Measurements from ENCODE around the gene CHM. TPM values are rescaled to one million over a fixed set of nuclear protein-coding genes. Genes with fewer than 3 reads are reported as not detected.

The CHM gene
- 3.8 TPM for polyA plus RNA-seq (2012; ENCODE audit: low read depth, missing spikeins)

- peak; percentile 36 for DNase-seq (ENCODE audit: insufficient read length, low spot score)
- peak; percentile 85 for FAIRE-seq
- TF ChIP-seq POLR2A (IDR thresholded peaks at IDR 0.05; ENCODE audit: low read depth, low read length) (peak; percentile 69), TAF1 (IDR thresholded peaks at IDR 0.05; ENCODE audit: low read depth, low read length) (0 out of 2 replicates have a peak, but pooled peaks have one; percentile 36), PAX5 (IDR thresholded peaks at IDR 0.05; ENCODE audit: insufficient read depth, low read length, severe bottlenecking) (no peak), SPI1 (IDR thresholded peaks at IDR 0.05; ENCODE audit: low read depth, low read length) (peak; percentile 25), POU2F2 (IDR thresholded peaks at IDR 0.05; ENCODE audit: low read depth, low read length) (no peak), POLR2AphosphoS5 (IDR thresholded peaks at IDR 0.05; ENCODE audit: low read depth, low read length) (no peak)
These were observed at the start of gene CHM for GRCh38 chrX:86047174-86047935. TSS of gene CHM (minus strand) at chrX:86047558. CDS start at chrX:86047532, 26 bp downstream.

GRCh38 chrX:86078650-86079049 is 31.3 kb upstream of the CHM start:
- TF ChIP-seq POLR2AphosphoS5 (IDR thresholded peaks at IDR 0.05; ENCODE audit: low read depth, low read length) (no peak), PAX5 (IDR thresholded peaks at IDR 0.05; ENCODE audit: insufficient read depth, low read length, severe bottlenecking) (no peak), SPI1 (IDR thresholded peaks at IDR 0.05; ENCODE audit: low read depth, low read length) (no peak), POLR2A (IDR thresholded peaks at IDR 0.05; ENCODE audit: low read depth, low read length) (no peak), TAF1 (IDR thresholded peaks at IDR 0.05; ENCODE audit: low read depth, low read length) (no peak), POU2F2 (IDR thresholded peaks at IDR 0.05; ENCODE audit: low read depth, low read length) (no peak)
- no peak for FAIRE-seq
- DNase-seq (ENCODE audit: insufficient read length, low spot score): no peak

GRCh38 chrX:86066998-86067397 is 19.6 kb upstream of the CHM start:
- TF ChIP-seq PAX5 (IDR thresholded peaks at IDR 0.05; ENCODE audit: insufficient read depth, low read length, severe bottlenecking) (no peak), SPI1 (IDR thresholded peaks at IDR 0.05; ENCODE audit: low read depth, low read length) (no peak), POU2F2 (IDR thresholded peaks at IDR 0.05; ENCODE audit: low read depth, low read length) (no peak), TAF1 (IDR thresholded peaks at IDR 0.05; ENCODE audit: low read depth, low read length) (no peak), POLR2AphosphoS5 (IDR thresholded peaks at IDR 0.05; ENCODE audit: low read depth, low read length) (no peak), POLR2A (IDR thresholded peaks at IDR 0.05; ENCODE audit: low read depth, low read length) (no peak)
- FAIRE-seq: no peak
- DNase-seq (ENCODE audit: insufficient read length, low spot score): no peak

- DNase-seq (ENCODE audit: insufficient read length, low spot score): no peak
- no peak for FAIRE-seq
- TF ChIP-seq POLR2AphosphoS5 (IDR thresholded peaks at IDR 0.05; ENCODE audit: low read depth, low read length): no peak
- no peak for TF ChIP-seq TAF1 (IDR thresholded peaks at IDR 0.05; ENCODE audit: low read depth, low read length)
These were observed 14.0 kb upstream of the CHM start for GRCh38 chrX:86061407-86061806.

GRCh38 chrX:86051741-86052140 is 4.4 kb upstream of the CHM start:
- TF ChIP-seq POLR2A (IDR thresholded peaks at IDR 0.05; ENCODE audit: low read depth, low read length) (no peak), PAX5 (IDR thresholded peaks at IDR 0.05; ENCODE audit: insufficient read depth, low read length, severe bottlenecking) (no peak), TAF1 (IDR thresholded peaks at IDR 0.05; ENCODE audit: low read depth, low read length) (no peak), POU2F2 (IDR thresholded peaks at IDR 0.05; ENCODE audit: low read depth, low read length) (no peak), POLR2AphosphoS5 (IDR thresholded peaks at IDR 0.05; ENCODE audit: low read depth, low read length) (no peak), SPI1 (IDR thresholded peaks at IDR 0.05; ENCODE audit: low read depth, low read length) (no peak)
- FAIRE-seq (no peak), DNase-seq (ENCODE audit: insufficient read length, low spot score) (no peak)

GRCh38 chrX:86047936-86048280 is 550 bp upstream of the CHM start:
- FAIRE-seq: no peak
- no peak for TF ChIP-seq POU2F2 (IDR thresholded peaks at IDR 0.05; ENCODE audit: low read depth, low read length)
- TF ChIP-seq TAF1 (IDR thresholded peaks at IDR 0.05; ENCODE audit: low read depth, low read length): no peak
- TF ChIP-seq POLR2A (IDR thresholded peaks at IDR 0.05; ENCODE audit: low read depth, low read length): no peak
- TF ChIP-seq SPI1 (IDR thresholded peaks at IDR 0.05; ENCODE audit: low read depth, low read length): no peak
- no peak for TF ChIP-seq PAX5 (IDR thresholded peaks at IDR 0.05; ENCODE audit: insufficient read depth, low read length, severe bottlenecking)
- TF ChIP-seq POLR2AphosphoS5 (IDR thresholded peaks at IDR 0.05; ENCODE audit: low read depth, low read length): no peak
- DNase-seq (ENCODE audit: insufficient read length, low spot score): no peak

GRCh38 chrX:86044216-86044615 is 3.1 kb downstream of the CHM start:
- DNase-seq (ENCODE audit: insufficient read length, low spot score): no peak
- TF ChIP-seq POLR2AphosphoS5 (IDR thresholded peaks at IDR 0.05; ENCODE audit: low read depth, low read length) (no peak), POLR2A (IDR thresholded peaks at IDR 0.05; ENCODE audit: low read depth, low read length) (no peak), PAX5 (IDR thresholded peaks at IDR 0.05; ENCODE audit: insufficient read depth, low read length, severe bottlenecking) (no peak), TAF1 (IDR thresholded peaks at IDR 0.05; ENCODE audit: low read depth, low read length) (no peak), POU2F2 (IDR thresholded peaks at IDR 0.05; ENCODE audit: low read depth, low read length) (no peak), SPI1 (IDR thresholded peaks at IDR 0.05; ENCODE audit: low read depth, low read length) (no peak)
- no peak for FAIRE-seq

- TF ChIP-seq PAX5 (IDR thresholded peaks at IDR 0.05; ENCODE audit: insufficient read depth, low read length, severe bottlenecking) (no peak), POLR2AphosphoS5 (IDR thresholded peaks at IDR 0.05; ENCODE audit: low read depth, low read length) (no peak), POU2F2 (IDR thresholded peaks at IDR 0.05; ENCODE audit: low read depth, low read length) (no peak), SPI1 (IDR thresholded peaks at IDR 0.05; ENCODE audit: low read depth, low read length) (no peak), POLR2A (IDR thresholded peaks at IDR 0.05; ENCODE audit: low read depth, low read length) (no peak), TAF1 (IDR thresholded peaks at IDR 0.05; ENCODE audit: low read depth, low read length) (no peak)
- FAIRE-seq (no peak), DNase-seq (ENCODE audit: insufficient read length, low spot score) (no peak)
These were observed 7.5 kb downstream of the CHM start for GRCh38 chrX:86039625-86040568.

- no peak for TF ChIP-seq POLR2AphosphoS5 (IDR thresholded peaks at IDR 0.05; ENCODE audit: low read depth, low read length)
- no peak for TF ChIP-seq POLR2A (IDR thresholded peaks at IDR 0.05; ENCODE audit: low read depth, low read length)
- no peak for TF ChIP-seq PAX5 (IDR thresholded peaks at IDR 0.05; ENCODE audit: insufficient read depth, low read length, severe bottlenecking)
- DNase-seq (ENCODE audit: insufficient read length, low spot score) (no peak), FAIRE-seq (no peak)
These were observed 14.0 kb downstream of the CHM start for GRCh38 chrX:86033385-86033784.

Measured in GM12891 (cell line).